GM19397 (cell line): ENCODE results near the gene TIAM2.

Experiments used
- ATAC-seq: cut with Tn5 transposase; IDR thresholded peaks from one replicate; pipeline ENCODE4 v1.9.1; 2021; ENCODE audit warnings: mild to moderate bottlenecking, moderate library complexity; ENCODE audit not compliant: unreplicated experiment

The TIAM2 gene

GRCh38 chr6:155122199-155122950 is 127.3 kb downstream of the TIAM2 start:
- no peak for ATAC-seq

GRCh38 chr6:155123520-155123919 is 128.4 kb downstream of the TIAM2 start:
- ATAC-seq: no peak

GRCh38 chr6:155125906-155126305 is 130.8 kb downstream of the TIAM2 start:
- ATAC-seq: no peak

- no peak for ATAC-seq
Measured at GRCh38 chr6:155126727-155127439, 131.8 kb downstream of the TIAM2 start.

GRCh38 chr6:155128977-155129376 is 133.9 kb downstream of the TIAM2 start:
- no peak for ATAC-seq

GRCh38 chr6:155129744-155130143 is 134.6 kb downstream of the TIAM2 start:
- ATAC-seq: no peak

- no peak for ATAC-seq
Measured at GRCh38 chr6:155130161-155130853, 135.2 kb downstream of the TIAM2 start.

- ATAC-seq: no peak
Measured at GRCh38 chr6:155132617-155133016, 137.5 kb downstream of the TIAM2 start.

GRCh38 chr6:155141002-155141401 is 145.9 kb downstream of the TIAM2 start:
- no peak for ATAC-seq

GRCh38 chr6:155141512-155141911 is 146.4 kb downstream of the TIAM2 start:
- ATAC-seq: no peak

GRCh38 chr6:155142168-155143028 is 147.3 kb downstream of the TIAM2 start:
- ATAC-seq: no peak

GRCh38 chr6:155143029-155143577 is 148.0 kb downstream of the TIAM2 start:
- no peak for ATAC-seq

GRCh38 chr6:155143578-155144106 is 148.5 kb downstream of the TIAM2 start:
- ATAC-seq: no peak

- no peak for ATAC-seq
Measured at GRCh38 chr6:155146205-155146604, 151.1 kb downstream of the TIAM2 start.

GRCh38 chr6:155147958-155148663 is 153.0 kb downstream of the TIAM2 start:
- no peak for ATAC-seq

- ATAC-seq: no peak
Measured at GRCh38 chr6:155150967-155151671, 156.0 kb downstream of the TIAM2 start.

- no peak for ATAC-seq
Measured at GRCh38 chr6:155152211-155153076, 157.3 kb downstream of the TIAM2 start.
